ENCODE measurements around the gene GPI. TPM values are rescaled to one million over a fixed set of nuclear protein-coding genes. Genes with fewer than 3 reads are reported as not detected.

Gene GPI
- polyA plus RNA-seq, 1 donor (not counting 4 experiments of a cell fraction or from before 2014, with no cell fraction given), result 123 TPM

DNA sequence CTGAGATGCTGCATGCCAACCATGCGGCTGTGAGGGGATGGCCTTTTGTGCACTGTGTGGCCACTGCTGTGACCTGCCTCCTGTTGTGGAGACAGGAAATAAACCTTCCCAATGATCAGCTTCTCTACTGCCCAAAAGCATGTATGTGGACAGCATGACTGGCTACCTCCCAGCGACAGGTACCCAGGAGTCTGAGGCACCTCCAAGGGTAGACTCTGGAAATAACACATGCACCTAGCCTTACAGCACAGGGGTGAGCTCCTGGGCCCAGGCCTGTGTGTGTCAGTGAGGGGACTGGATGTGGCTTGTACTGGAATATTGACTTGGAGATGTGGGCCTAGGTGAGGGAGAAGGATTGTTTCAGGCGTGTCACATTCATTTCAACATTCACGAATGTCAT, 7.6 kb upstream of the GPI start:
- Histone ChIP-seq H3K27me3 (ENCODE audit: control insufficient read depth, extremely low read depth, insufficient read depth, low read length) (no peaks in the 10 kb centered on the region), H3K4me3 (ENCODE audit: control insufficient read depth in 2 of 3, extremely low read depth in 1 of 3, insufficient read depth in 2 of 3, low read depth in 1 of 3, low read length in 3 of 3) (no peak overlapping the region), H3K36me3 (ENCODE audit: control insufficient read depth in 2 of 2, extremely low read depth in 1 of 2, insufficient read depth in 2 of 2, low read length in 2 of 2) (peaks cover 7% of the 10 kb centered on the region in 2 experiments), H3K4me1 (ENCODE audit: control insufficient read depth, extremely low read depth, insufficient read depth, low read length) (peaks cover 19% of the 10 kb centered on the region), H3K9me3 (ENCODE audit: control insufficient read depth, low read depth, low read length) (no peaks in the 10 kb centered on the region), H3K27ac (ENCODE audit: control insufficient read depth, insufficient read depth, low read length) (no peak overlapping the region), H3K79me2 (ENCODE audit: control insufficient read depth, insufficient read depth, low read length) (no peaks in the 10 kb centered on the region), H3K4me2 (ENCODE audit: control insufficient read depth, extremely low read depth, insufficient read depth, low read depth, low read length) (no peak overlapping the region), H3K9ac (ENCODE audit: control insufficient read depth, extremely low read depth, insufficient read depth, low read length) (no peak overlapping the region), H4K20me1 (ENCODE audit: control insufficient read depth, extremely low read depth, insufficient read depth, low read length) (no peaks in the 10 kb centered on the region), H2AFZ (ENCODE audit: control insufficient read depth, low read length) (no peak overlapping the region), H3K9me1 (ENCODE audit: control insufficient read depth, extremely low read depth, insufficient read depth, low read length) (no peaks in the 10 kb centered on the region)
- TF ChIP-seq CTCF (optimal IDR thresholded peaks at IDR 0.05 in 1 of 3, IDR thresholded peaks at IDR 0.05 in 1 of 3, conservative IDR thresholded peaks at IDR 0.05 in 1 of 3; ENCODE audit: extremely low read depth in 1 of 3, insufficient read depth in 2 of 3, low read length in 3 of 3) (no peak), EZH2 (IDR thresholded peaks at IDR 0.05; ENCODE audit: low read length) (no peak)
- dilution Hi-C loops (cut with MboI; ENCODE audit: extremely low pct_ligation_motif_present, low sequenced_read_pairs), result no loop called here
- FAIRE-seq, result no peak
- no peak for DNase-seq (ENCODE audit: low read depth, low spot score)

GRCh38 chr19:34359140-34359953, 5.6 kb upstream of the GPI start:
- Histone ChIP-seq H3K27me3 (ENCODE audit: control insufficient read depth, extremely low read depth, insufficient read depth, low read length) (no peaks in the 10 kb centered on the region), H3K36me3 (ENCODE audit: control insufficient read depth in 2 of 2, extremely low read depth in 1 of 2, insufficient read depth in 2 of 2, low read length in 2 of 2) (peaks cover 1 to 7% of the 10 kb centered on the region in 2 experiments), H3K4me2 (ENCODE audit: control insufficient read depth, extremely low read depth, insufficient read depth, low read depth, low read length) (peak overlapping the region; percentile 90), H3K9me1 (ENCODE audit: control insufficient read depth, extremely low read depth, insufficient read depth, low read length) (no peaks in the 10 kb centered on the region), H2AFZ (ENCODE audit: control insufficient read depth, low read length) (peak overlapping the region; percentile 68), H4K20me1 (ENCODE audit: control insufficient read depth, extremely low read depth, insufficient read depth, low read length) (no peaks in the 10 kb centered on the region), H3K4me1 (ENCODE audit: control insufficient read depth, extremely low read depth, insufficient read depth, low read length) (peaks cover 19% of the 10 kb centered on the region), H3K27ac (ENCODE audit: control insufficient read depth, insufficient read depth, low read length) (peak overlapping the region; percentile 77), H3K4me3 (ENCODE audit: control insufficient read depth in 2 of 3, extremely low read depth in 1 of 3, insufficient read depth in 2 of 3, low read depth in 1 of 3, low read length in 3 of 3) (peak overlapping the region; percentile 39 to 68 (median 60)), H3K9me3 (ENCODE audit: control insufficient read depth, low read depth, low read length) (no peaks in the 10 kb centered on the region), H3K79me2 (ENCODE audit: control insufficient read depth, insufficient read depth, low read length) (no peaks in the 10 kb centered on the region), H3K9ac (ENCODE audit: control insufficient read depth, extremely low read depth, insufficient read depth, low read length) (peak overlapping the region; percentile 75)
- dilution Hi-C loops (cut with MboI; ENCODE audit: extremely low pct_ligation_motif_present, low sequenced_read_pairs), result no loop called here
- TF ChIP-seq CTCF (optimal IDR thresholded peaks at IDR 0.05 in 1 of 3, IDR thresholded peaks at IDR 0.05 in 1 of 3, conservative IDR thresholded peaks at IDR 0.05 in 1 of 3; ENCODE audit: extremely low read depth in 1 of 3, insufficient read depth in 2 of 3, low read length in 3 of 3) (peak; percentile 63 to 77 (median 72)), EZH2 (IDR thresholded peaks at IDR 0.05; ENCODE audit: low read length) (no peak)
- DNase-seq (ENCODE audit: low read depth, low spot score) (peak; percentile 97), FAIRE-seq (no peak)
